Choroid plexus epithelial cell (primary cell): ENCODE data around the gene GPX8.

Source experiments
- DNase-seq: peaks from one replicate; pipeline ENCODE4 v3.0.0-alpha.2; 2010; ENCODE audit warnings: low read depth
- H3K4me3 ChIP-seq: 2 replicates; pipeline ENCODE4 v1.5.1; 2011; ENCODE audit warnings: low read depth, mild to moderate bottlenecking, control low read depth, low read length, moderate library complexity
- CTCF ChIP-seq: conservative IDR thresholded peaks from 2 replicates; pipeline ENCODE4 v1.5.1; 2011; ENCODE audit warnings: low read depth, mild to moderate bottlenecking, control low read depth, inconsistent platforms, low read length, moderate library complexity

GPX8 gene

GRCh38 chr5:55172051-55172899 lies 12.3 kb downstream of the GPX8 start:
- DNase-seq: peak; percentile 89
- peak; percentile 83 for TF ChIP-seq CTCF
- H3K4me3 ChIP-seq: peak overlapping the region; percentile 56

GRCh38 chr5:55172937-55173686 lies 13.1 kb downstream of the GPX8 start, which contains the start of gene CDC20B:
CDC20B (minus strand) TSS chr5:55173177; CDS start chr5:55173000, 177 bp downstream.
- DNase-seq: peak; percentile 68
- H3K4me3 ChIP-seq: peak within 1 kb of the TSS; percentile 58

GRCh38 chr5:55173687-55174230 lies 13.8 kb downstream of the GPX8 start:
- H3K4me3 ChIP-seq: peak overlapping the region; percentile 58
- no peak for DNase-seq
- no peak for TF ChIP-seq CTCF

More at GRCh38 chr5:55172937-55173686, 13.1 kb downstream of the GPX8 start, which contains the start of gene CDC20B:
- no peak for TF ChIP-seq CTCF

GRCh38 chr5:55175781-55176175 lies 15.8 kb downstream of the GPX8 start:
- DNase-seq: no peak
- TF ChIP-seq CTCF: no peak
- H3K4me3 ChIP-seq: no peak overlapping the region

- no peak for DNase-seq
- TF ChIP-seq CTCF: no peak
- H3K4me3 ChIP-seq: peak overlapping the region; percentile 35
Measured at GRCh38 chr5:55176176-55176818, 16.3 kb downstream of the GPX8 start.

GRCh38 chr5:55177078-55177477 lies 17.1 kb downstream of the GPX8 start:
- no peak overlapping the region for H3K4me3 ChIP-seq
- no peak for TF ChIP-seq CTCF
- no peak for DNase-seq
